MCF 10A (cell line): Measurements from ENCODE around the gene CLCN4. TPM values are rescaled to one million over a fixed set of nuclear protein-coding genes. Genes with fewer than 3 reads are reported as not detected.

Source experiments
- BruUV-seq: library from RNA; stranded (reverse); fragments of 400-500 nt; replicated peaks from 2 replicates; lab custom pipeline; 2021; lab: Mats Ljungman, UMichigan
- CTCF ChIA-PET: fragments of 300-600 bp; sonication (Branson Sonifier 250); formaldehyde crosslinking; extraction: SDS; loops from one replicate; lab custom pipeline; 2021; ENCODE audit warnings: antibody characterized with exemption, inconsistent platforms; lab: Yijun Ruan, JAX
- POLR2A ChIA-PET: fragments of 300-600, 350-650 bp; sonication (Branson Sonifier 250); formaldehyde crosslinking; extraction: SDS; loops from one replicate; lab custom pipeline; 2020; ENCODE audit warnings: antibody characterized with exemption, inconsistent platforms; lab: Yijun Ruan, JAX
- DNase-seq: peaks from one replicate; pipeline ENCODE4 v3.0.0-alpha.2; 2018; ENCODE audit not compliant: unreplicated experiment
- H3K27ac Mint-ChIP-seq: one replicate; pipeline ENCODE4 v1.8.0; 2022; ENCODE audit warnings: mild to moderate bottlenecking, low read depth, mixed read lengths; ENCODE audit not compliant: unreplicated experiment
- H3K27me3 Mint-ChIP-seq: one replicate; pipeline ENCODE4 v1.8.0; 2022; ENCODE audit warnings: mixed read lengths; ENCODE audit not compliant: insufficient read depth, unreplicated experiment
- H3K36me3 Mint-ChIP-seq: one replicate; pipeline ENCODE4 v1.8.0; 2022; ENCODE audit warnings: mild to moderate bottlenecking, moderate library complexity, mixed read lengths; ENCODE audit not compliant: insufficient read depth, unreplicated experiment
- H3K4me1 Mint-ChIP-seq: one replicate; pipeline ENCODE4 v1.8.0; 2022; ENCODE audit warnings: mixed read lengths; ENCODE audit not compliant: insufficient read depth, unreplicated experiment
- H3K4me3 Mint-ChIP-seq: one replicate; pipeline ENCODE4 v1.8.0; 2022; ENCODE audit warnings: mild to moderate bottlenecking, moderate library complexity, mixed read lengths; ENCODE audit not compliant: unreplicated experiment
- H3K9me3 Mint-ChIP-seq: one replicate; pipeline ENCODE4 v1.8.0; 2022; ENCODE audit warnings: mixed read lengths; ENCODE audit not compliant: unreplicated experiment
- intact Hi-C: fragments of 100-400 bp; cut with micrococcal nuclease; formaldehyde crosslinking; loops from 2 replicates; pipeline ENCODE4 v1.14.1; 2022
- total RNA-seq: library from RNA; stranded (reverse); gene quantifications from 2 replicates; pipeline ENCODE4 v1.2.3, GENCODE V29; 2022
- TF ChIP-seq, protein P1 (sequence below): fragments of 200-600 bp; IDR thresholded peaks from one replicate; pipeline ENCODE4 v1.8.0; 2022; ENCODE audit warnings: antibody characterized with exemption, mild to moderate bottlenecking; ENCODE audit not compliant: unreplicated experiment

The CLCN4 gene
- total RNA-seq, 1 experiment from 2014 or later = 7.3 TPM

DNA sequence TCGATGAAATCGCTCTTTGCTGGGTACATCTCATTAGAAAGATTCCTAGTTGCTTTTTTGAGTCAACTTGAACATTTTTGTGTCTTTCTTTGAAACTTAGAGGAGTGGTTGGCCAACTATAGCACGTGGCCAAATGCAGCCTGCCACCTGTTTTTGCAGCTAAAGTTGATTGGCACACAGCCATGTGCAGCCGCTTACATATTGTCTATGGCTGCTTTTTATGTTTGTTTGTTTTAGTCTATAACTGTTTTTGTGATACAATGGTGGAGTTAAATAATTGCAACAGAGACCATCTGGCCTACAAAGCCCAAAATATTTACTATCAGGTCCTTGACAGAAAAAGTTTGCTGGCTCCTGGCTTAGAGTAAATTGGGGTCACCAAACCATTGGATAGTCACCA lies 86.3 kb downstream of the CLCN4 start:
- Mint-ChIP-seq H3K27me3 (no peaks in the 10 kb centered on the region), H3K4me1 (peaks cover 23% of the 10 kb centered on the region), H3K27ac (no peak overlapping the region), H3K4me3 (no peak overlapping the region), H3K9me3 (no peaks in the 10 kb centered on the region), H3K36me3 (no peaks in the 10 kb centered on the region)
- no TSS peak for BruUV-seq
- POLR2A ChIA-PET = no interaction called here
- intact Hi-C loops = no loop called here
- DNase-seq = peak; percentile 9
- TF ChIP-seq, protein P1, sequence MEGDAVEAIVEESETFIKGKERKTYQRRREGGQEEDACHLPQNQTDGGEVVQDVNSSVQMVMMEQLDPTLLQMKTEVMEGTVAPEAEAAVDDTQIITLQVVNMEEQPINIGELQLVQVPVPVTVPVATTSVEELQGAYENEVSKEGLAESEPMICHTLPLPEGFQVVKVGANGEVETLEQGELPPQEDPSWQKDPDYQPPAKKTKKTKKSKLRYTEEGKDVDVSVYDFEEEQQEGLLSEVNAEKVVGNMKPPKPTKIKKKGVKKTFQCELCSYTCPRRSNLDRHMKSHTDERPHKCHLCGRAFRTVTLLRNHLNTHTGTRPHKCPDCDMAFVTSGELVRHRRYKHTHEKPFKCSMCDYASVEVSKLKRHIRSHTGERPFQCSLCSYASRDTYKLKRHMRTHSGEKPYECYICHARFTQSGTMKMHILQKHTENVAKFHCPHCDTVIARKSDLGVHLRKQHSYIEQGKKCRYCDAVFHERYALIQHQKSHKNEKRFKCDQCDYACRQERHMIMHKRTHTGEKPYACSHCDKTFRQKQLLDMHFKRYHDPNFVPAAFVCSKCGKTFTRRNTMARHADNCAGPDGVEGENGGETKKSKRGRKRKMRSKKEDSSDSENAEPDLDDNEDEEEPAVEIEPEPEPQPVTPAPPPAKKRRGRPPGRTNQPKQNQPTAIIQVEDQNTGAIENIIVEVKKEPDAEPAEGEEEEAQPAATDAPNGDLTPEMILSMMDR = no peak
- CTCF ChIA-PET = interaction anchor here (1.0 kb wide), 1 partner anchor 53 kb away, joined by 3 read pairs; no protein-coding TSS in a partner anchor

DNA sequence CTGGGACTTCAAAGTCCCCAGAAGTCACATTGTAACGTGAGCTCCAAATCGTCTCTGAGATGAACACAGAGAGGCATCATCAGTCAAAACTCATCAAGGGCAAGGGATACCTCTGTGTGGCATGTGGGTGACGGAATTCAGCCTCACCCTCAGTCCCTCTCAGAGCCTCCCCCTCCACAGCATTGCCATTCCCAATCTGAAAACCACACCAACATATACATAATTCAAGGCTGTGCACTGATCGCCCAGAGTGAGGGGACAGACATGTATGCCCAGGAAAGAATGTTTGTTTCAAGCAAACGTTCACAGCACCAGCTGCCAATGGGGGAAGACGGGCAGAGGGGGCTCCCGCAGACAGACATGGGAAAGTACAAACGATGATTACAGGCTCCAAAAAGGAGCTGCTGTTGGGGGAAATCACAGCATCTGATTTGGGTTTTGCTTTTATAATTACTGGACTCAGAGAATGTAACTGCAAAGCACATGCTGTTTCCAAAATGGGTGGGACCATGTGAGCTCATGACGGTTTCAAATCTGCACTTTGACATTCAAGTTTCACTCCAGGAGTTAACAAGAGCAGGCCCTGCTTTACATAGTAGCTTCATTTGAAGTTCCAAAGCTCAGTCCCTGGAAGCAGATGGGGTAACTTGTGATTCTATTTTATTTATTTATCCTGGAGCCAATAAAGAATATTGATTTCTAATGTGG lies 88.3 kb downstream of the CLCN4 start:
- Mint-ChIP-seq H3K4me3 (no peak overlapping the region), H3K36me3 (peaks cover 5% of the 10 kb centered on the region), H3K27ac (no peak overlapping the region), H3K4me1 (peaks cover 12% of the 10 kb centered on the region), H3K27me3 (no peaks in the 10 kb centered on the region), H3K9me3 (peaks cover 7% of the 10 kb centered on the region)
- CTCF ChIA-PET = interaction anchor here (0.5 to 1.6 kb wide), 3 partner anchors 13 to 483 kb away, joined by 3 to 7 read pairs (median 4); no protein-coding TSS in a partner anchor
- intact Hi-C loops = no loop called here
- BruUV-seq = no TSS peak
- POLR2A ChIA-PET = interaction anchor here (0.6 kb wide), 1 partner anchor 105 kb away, joined by 3 read pairs; no protein-coding TSS in a partner anchor
- DNase-seq = no peak
- TF ChIP-seq, protein P1 = no peak

DNA sequence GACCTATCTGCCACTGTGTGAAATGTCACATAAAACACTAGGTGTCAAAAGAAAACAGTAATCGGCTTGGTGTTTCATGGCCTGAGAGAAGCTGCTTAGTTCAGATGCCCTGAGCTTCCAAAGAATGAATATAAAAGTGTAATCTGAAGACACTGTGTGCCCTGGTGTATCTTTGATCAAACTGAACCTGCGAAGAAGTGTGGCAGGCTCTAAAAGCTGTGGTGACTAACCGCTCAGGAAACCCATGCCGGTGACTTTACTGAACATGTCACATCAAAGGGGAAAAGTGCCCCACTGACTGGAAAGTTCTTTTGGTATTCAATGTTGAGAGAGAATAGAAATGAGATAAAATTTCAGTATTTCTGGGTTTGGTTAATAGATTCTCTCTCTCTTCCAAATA lies 89.1 kb downstream of the CLCN4 start:
- ChIA-PET POLR2A (no interaction called here), CTCF (interaction anchor here (0.6 to 1.6 kb wide), 3 partner anchors 12 to 524 kb away, joined by 3 to 7 read pairs (median 4); no protein-coding TSS in a partner anchor)
- H3K9me3 Mint-ChIP-seq = peaks cover 7% of the 10 kb centered on the region
- intact Hi-C loops = no loop called here
- TF ChIP-seq, protein P1 = no peak
- H3K4me1 Mint-ChIP-seq = peaks cover 6% of the 10 kb centered on the region
- no peak overlapping the region for H3K4me3 Mint-ChIP-seq
- no peaks in the 10 kb centered on the region for H3K27me3 Mint-ChIP-seq
- no peak for DNase-seq
- peaks cover 5% of the 10 kb centered on the region for H3K36me3 Mint-ChIP-seq
- H3K27ac Mint-ChIP-seq = no peak overlapping the region
- BruUV-seq = no TSS peak

DNA sequence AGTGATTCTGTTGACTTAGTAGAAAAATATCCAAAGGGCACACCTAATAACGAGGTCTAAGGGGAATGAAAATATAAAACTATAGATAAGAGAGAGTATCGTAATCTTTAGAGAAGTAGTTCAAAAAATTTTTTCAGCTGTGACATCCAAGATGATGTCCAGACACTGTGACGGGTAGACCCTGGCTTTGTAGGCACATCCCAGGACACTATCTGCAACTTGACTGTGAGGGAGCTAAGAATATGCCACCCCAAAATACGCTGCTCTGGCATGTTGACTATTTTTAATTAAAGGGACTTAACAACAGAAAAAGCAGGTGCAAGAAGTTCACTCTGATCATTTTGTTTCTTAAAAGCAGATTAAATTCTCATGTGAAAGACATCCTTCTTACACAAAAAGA lies 89.5 kb downstream of the CLCN4 start:
- Mint-ChIP-seq H3K27me3 (no peaks in the 10 kb centered on the region), H3K4me1 (peaks cover 2% of the 10 kb centered on the region), H3K36me3 (peaks cover 5% of the 10 kb centered on the region), H3K27ac (no peak overlapping the region), H3K4me3 (no peak overlapping the region), H3K9me3 (peaks cover 7% of the 10 kb centered on the region)
- DNase-seq = no peak
- TF ChIP-seq, protein P1 = no peak
- POLR2A ChIA-PET = no interaction called here
- CTCF ChIA-PET = interaction anchor here (0.6 to 1.6 kb wide), 4 partner anchors 12 to 523 kb away, joined by 3 to 7 read pairs (median 4); no protein-coding TSS in a partner anchor
- intact Hi-C loops = no loop called here
- BruUV-seq = no TSS peak
